Uterus (tissue), 2 donors: ENCODE results near the gene DENND1A.

Experiments
- POLR2A ChIP-seq, 2 donors: fragments of 450-650 bp; IDR thresholded peaks; one replicate each; pipeline ENCODE4 v1.6.1; 2016; ENCODE audit warnings: antibody characterized with exemption in 2 of 2, mild to moderate bottlenecking in 1 of 2, moderate library complexity in 1 of 2
- TF ChIP-seq, protein P1 (sequence below), 4 experiments: fragments of 200-600 bp in 2 of 4; fragments of 450-650 bp in 2 of 4; sonication (generic) in 2 of 4; IDR thresholded peaks; one replicate each; pipeline ENCODE4 v1.5.1; 2016 to 2019; ENCODE audit warnings: antibody characterized with exemption in 4 of 4, mild to moderate bottlenecking in 2 of 4, moderate library complexity in 1 of 4

DNA sequence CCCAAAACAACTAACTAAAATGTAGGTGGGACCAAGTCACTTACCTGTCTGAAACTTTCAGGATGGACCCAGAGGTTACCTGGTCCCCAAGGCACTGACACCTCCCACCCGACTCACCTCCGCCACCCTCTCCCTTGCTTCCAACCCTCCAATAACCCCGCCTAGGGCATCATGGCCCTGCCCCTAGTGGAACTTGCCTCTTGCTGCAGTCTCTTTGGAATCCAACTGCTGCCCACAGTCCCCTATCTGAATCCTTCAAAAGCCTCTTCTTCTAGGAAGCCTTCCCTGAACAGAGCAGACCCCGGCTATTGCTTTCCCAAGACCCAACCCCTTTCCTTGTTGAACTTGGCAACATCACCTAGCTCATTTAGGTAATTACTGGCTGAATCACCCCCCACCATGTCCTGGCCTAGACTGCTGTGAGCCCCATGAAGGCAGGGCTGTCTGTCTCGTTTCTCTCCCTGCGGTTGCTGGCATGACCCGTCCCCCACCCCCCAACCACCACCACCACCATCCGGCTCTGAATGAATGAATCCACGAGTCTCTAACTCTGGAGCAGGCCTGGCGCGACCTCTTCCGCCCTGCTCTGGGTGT lies 564.5 kb downstream of the DENND1A start:
- TF ChIP-seq, protein P1, sequence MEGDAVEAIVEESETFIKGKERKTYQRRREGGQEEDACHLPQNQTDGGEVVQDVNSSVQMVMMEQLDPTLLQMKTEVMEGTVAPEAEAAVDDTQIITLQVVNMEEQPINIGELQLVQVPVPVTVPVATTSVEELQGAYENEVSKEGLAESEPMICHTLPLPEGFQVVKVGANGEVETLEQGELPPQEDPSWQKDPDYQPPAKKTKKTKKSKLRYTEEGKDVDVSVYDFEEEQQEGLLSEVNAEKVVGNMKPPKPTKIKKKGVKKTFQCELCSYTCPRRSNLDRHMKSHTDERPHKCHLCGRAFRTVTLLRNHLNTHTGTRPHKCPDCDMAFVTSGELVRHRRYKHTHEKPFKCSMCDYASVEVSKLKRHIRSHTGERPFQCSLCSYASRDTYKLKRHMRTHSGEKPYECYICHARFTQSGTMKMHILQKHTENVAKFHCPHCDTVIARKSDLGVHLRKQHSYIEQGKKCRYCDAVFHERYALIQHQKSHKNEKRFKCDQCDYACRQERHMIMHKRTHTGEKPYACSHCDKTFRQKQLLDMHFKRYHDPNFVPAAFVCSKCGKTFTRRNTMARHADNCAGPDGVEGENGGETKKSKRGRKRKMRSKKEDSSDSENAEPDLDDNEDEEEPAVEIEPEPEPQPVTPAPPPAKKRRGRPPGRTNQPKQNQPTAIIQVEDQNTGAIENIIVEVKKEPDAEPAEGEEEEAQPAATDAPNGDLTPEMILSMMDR (IDR thresholded peaks at IDR 0.05) = no peak
- no peak for TF ChIP-seq POLR2A (IDR thresholded peaks at IDR 0.05)
